Measurements from ENCODE around the gene BNIP3.
"Not testable (repeated sequence)": the region's sequence is repeated elsewhere in the genome, so short reads cannot be mapped to it uniquely, and the experiment has no call there.

BNIP3 gene

GRCh38 chr10:131961777-131962662, 19.7 kb downstream of the BNIP3 start:
- DNase-seq (ENCODE audit: low read depth, low spot score): no peak
- Histone ChIP-seq H3K27me3 (ENCODE audit: insufficient read depth, insufficient read length) (no peaks in the 10 kb centered on the region), H3K4me3 (ENCODE audit: insufficient read length, low read depth) (no peak overlapping the region), H3K4me1 (ENCODE audit: insufficient read depth, insufficient read length) (peaks cover 8% of the 10 kb centered on the region), H3K9me3 (ENCODE audit: insufficient read depth, low read length) (no peaks in the 10 kb centered on the region), H3K9ac (ENCODE audit: insufficient read length, low read depth) (no peak overlapping the region), H3K36me3 (ENCODE audit: insufficient read depth, insufficient read length, low read length) (peaks cover 39% of the 10 kb centered on the region)
- TF ChIP-seq ZNF274 (IDR thresholded peaks at IDR 0.05; ENCODE audit: low read depth, low read length): no peak
- TF ChIP-seq SUZ12 (IDR thresholded peaks at IDR 0.05; ENCODE audit: extremely low read depth, insufficient read depth, insufficient read length): no peak
- TF ChIP-seq YY1 (IDR thresholded peaks at IDR 0.05; ENCODE audit: insufficient read depth, insufficient read length): no peak

GRCh38 chr10:131961047-131961776, 20.5 kb downstream of the BNIP3 start:
- TF ChIP-seq SUZ12 (IDR thresholded peaks at IDR 0.05; ENCODE audit: extremely low read depth, insufficient read depth, insufficient read length): no peak
- no peak for TF ChIP-seq ZNF274 (IDR thresholded peaks at IDR 0.05; ENCODE audit: low read depth, low read length)
- no peak for TF ChIP-seq YY1 (IDR thresholded peaks at IDR 0.05; ENCODE audit: insufficient read depth, insufficient read length)
- Histone ChIP-seq H3K36me3 (ENCODE audit: insufficient read depth, insufficient read length, low read length) (peaks cover 42% of the 10 kb centered on the region), H3K9me3 (ENCODE audit: insufficient read depth, low read length) (no peaks in the 10 kb centered on the region), H3K9ac (ENCODE audit: insufficient read length, low read depth) (no peak overlapping the region), H3K4me1 (ENCODE audit: insufficient read depth, insufficient read length) (peaks cover 8% of the 10 kb centered on the region), H3K27me3 (ENCODE audit: insufficient read depth, insufficient read length) (no peaks in the 10 kb centered on the region), H3K4me3 (ENCODE audit: insufficient read length, low read depth) (no peak overlapping the region)
- no peak for DNase-seq (ENCODE audit: low read depth, low spot score)

- peaks cover 48% of the 10 kb centered on the region for H3K36me3 ChIP-seq (ENCODE audit: insufficient read depth, insufficient read length, low read length)
- no peak overlapping the region for H3K4me3 ChIP-seq (ENCODE audit: insufficient read length, low read depth)
- no peak for TF ChIP-seq ZNF274 (IDR thresholded peaks at IDR 0.05; ENCODE audit: low read depth, low read length)
- no peak overlapping the region for H3K9ac ChIP-seq (ENCODE audit: insufficient read length, low read depth)
- no peaks in the 10 kb centered on the region for H3K9me3 ChIP-seq (ENCODE audit: insufficient read depth, low read length)
- no peaks in the 10 kb centered on the region for H3K27me3 ChIP-seq (ENCODE audit: insufficient read depth, insufficient read length)
- H3K4me1 ChIP-seq (ENCODE audit: insufficient read depth, insufficient read length): peaks cover 8% of the 10 kb centered on the region
- DNase-seq (ENCODE audit: low read depth, low spot score): no peak
Observed at GRCh38 chr10:131960631-131961046, 21.1 kb downstream of the BNIP3 start.

- no peaks in the 10 kb centered on the region for H3K9me3 ChIP-seq (ENCODE audit: insufficient read depth, low read length)
- peaks cover 8% of the 10 kb centered on the region for H3K4me1 ChIP-seq (ENCODE audit: insufficient read depth, insufficient read length)
- no peak overlapping the region for H3K9ac ChIP-seq (ENCODE audit: insufficient read length, low read depth)
- no peak overlapping the region for H3K4me3 ChIP-seq (ENCODE audit: insufficient read length, low read depth)
- H3K36me3 ChIP-seq (ENCODE audit: insufficient read depth, insufficient read length, low read length): peaks cover 54% of the 10 kb centered on the region
- no peaks in the 10 kb centered on the region for H3K27me3 ChIP-seq (ENCODE audit: insufficient read depth, insufficient read length)
- no peak for TF ChIP-seq YY1 (IDR thresholded peaks at IDR 0.05; ENCODE audit: insufficient read depth, insufficient read length)
- no peak for TF ChIP-seq SUZ12 (IDR thresholded peaks at IDR 0.05; ENCODE audit: extremely low read depth, insufficient read depth, insufficient read length)
- TF ChIP-seq ZNF274 (IDR thresholded peaks at IDR 0.05; ENCODE audit: low read depth, low read length): no peak
- DNase-seq (ENCODE audit: low read depth, low spot score): no peak
Observed at GRCh38 chr10:131959841-131960240, 21.9 kb downstream of the BNIP3 start.

GRCh38 chr10:131955591-131956340, 26.0 kb downstream of the BNIP3 start:
- no peak for DNase-seq (ENCODE audit: low read depth, low spot score)
- H3K27me3 ChIP-seq (ENCODE audit: insufficient read depth, insufficient read length): no peaks in the 10 kb centered on the region
- peaks cover 61% of the 10 kb centered on the region for H3K36me3 ChIP-seq (ENCODE audit: insufficient read depth, insufficient read length, low read length)
- no peak for TF ChIP-seq ZNF274 (IDR thresholded peaks at IDR 0.05; ENCODE audit: low read depth, low read length)
- no peak for TF ChIP-seq SUZ12 (IDR thresholded peaks at IDR 0.05; ENCODE audit: extremely low read depth, insufficient read depth, insufficient read length)
- no peak for TF ChIP-seq YY1 (IDR thresholded peaks at IDR 0.05; ENCODE audit: insufficient read depth, insufficient read length)
- peaks cover 4% of the 10 kb centered on the region for H3K4me1 ChIP-seq (ENCODE audit: insufficient read depth, insufficient read length)
- H3K9me3 ChIP-seq (ENCODE audit: insufficient read depth, low read length): no peaks in the 10 kb centered on the region
- no peak overlapping the region for H3K4me3 ChIP-seq (ENCODE audit: insufficient read length, low read depth)
- no peak overlapping the region for H3K9ac ChIP-seq (ENCODE audit: insufficient read length, low read depth)

- H3K36me3 ChIP-seq (ENCODE audit: insufficient read depth, insufficient read length, low read length): peaks cover 60% of the 10 kb centered on the region
- TF ChIP-seq ZNF274 (IDR thresholded peaks at IDR 0.05; ENCODE audit: low read depth, low read length) (no peak), SUZ12 (IDR thresholded peaks at IDR 0.05; ENCODE audit: extremely low read depth, insufficient read depth, insufficient read length) (no peak), YY1 (IDR thresholded peaks at IDR 0.05; ENCODE audit: insufficient read depth, insufficient read length) (no peak)
- no peaks in the 10 kb centered on the region for H3K27me3 ChIP-seq (ENCODE audit: insufficient read depth, insufficient read length)
- H3K4me3 ChIP-seq (ENCODE audit: insufficient read length, low read depth): no peak overlapping the region
- H3K4me1 ChIP-seq (ENCODE audit: insufficient read depth, insufficient read length): no peaks in the 10 kb centered on the region
- no peak overlapping the region for H3K9ac ChIP-seq (ENCODE audit: insufficient read length, low read depth)
- no peak for DNase-seq (ENCODE audit: low read depth, low spot score)
- no peaks in the 10 kb centered on the region for H3K9me3 ChIP-seq (ENCODE audit: insufficient read depth, low read length)
Observed at GRCh38 chr10:131954356-131954965, 27.3 kb downstream of the BNIP3 start.

- peaks cover 68% of the 10 kb centered on the region for H3K36me3 ChIP-seq (ENCODE audit: insufficient read depth, insufficient read length, low read length)
Observed at GRCh38 chr10:131949908-131950307, 31.8 kb downstream of the BNIP3 start.

More at GRCh38 chr10:131949908-131950307, 31.8 kb downstream of the BNIP3 start:
- H3K27me3 ChIP-seq (ENCODE audit: insufficient read depth, insufficient read length); H3K4me1 ChIP-seq (ENCODE audit: insufficient read depth, insufficient read length); H3K9ac ChIP-seq (ENCODE audit: insufficient read length, low read depth); H3K9me3 ChIP-seq (ENCODE audit: insufficient read depth, low read length); H3K4me3 ChIP-seq (ENCODE audit: insufficient read length, low read depth); DNase-seq (ENCODE audit: low read depth, low spot score): not testable (repeated sequence)
